ENCODE measurements around the gene PGBD5.
"Not testable (repeated sequence)": the region's sequence is repeated elsewhere in the genome, so short reads cannot be mapped to it uniquely, and the experiment has no call there.

The PGBD5 gene

GRCh38 chr1:230425252-230426091 is 660 bp downstream of the PGBD5 start:
- no peak for DNase-seq (ENCODE audit: extremely low read depth in 1 of 2, low read depth in 1 of 2)

GRCh38 chr1:230424391-230425251 is 1.5 kb downstream of the PGBD5 start:
- DNase-seq (ENCODE audit: extremely low read depth in 1 of 2, low read depth in 1 of 2): no peak

- DNase-seq (ENCODE audit: extremely low read depth in 1 of 2, low read depth in 1 of 2): no peak
Observed at GRCh38 chr1:230423951-230424350, 2.2 kb downstream of the PGBD5 start.

GRCh38 chr1:230423261-230423660 is 2.9 kb downstream of the PGBD5 start:
- DNase-seq (ENCODE audit: extremely low read depth in 1 of 2, low read depth in 1 of 2): no peak

- no peak for DNase-seq (ENCODE audit: extremely low read depth in 1 of 2, low read depth in 1 of 2)
Observed at GRCh38 chr1:230422221-230422981, 3.7 kb downstream of the PGBD5 start.

- no peak for DNase-seq (ENCODE audit: extremely low read depth in 1 of 2, low read depth in 1 of 2)
Observed at GRCh38 chr1:230421481-230421880, 4.7 kb downstream of the PGBD5 start.

- DNase-seq (ENCODE audit: extremely low read depth in 1 of 2, low read depth in 1 of 2): not testable (repeated sequence)
Observed at GRCh38 chr1:230420372-230420771, 5.8 kb downstream of the PGBD5 start.

GRCh38 chr1:230416430-230416829 is 9.7 kb downstream of the PGBD5 start:
- DNase-seq (ENCODE audit: extremely low read depth in 1 of 2, low read depth in 1 of 2): no peak

- DNase-seq (ENCODE audit: extremely low read depth in 1 of 2, low read depth in 1 of 2): no peak
Observed at GRCh38 chr1:230415405-230416132, 10.6 kb downstream of the PGBD5 start.

- DNase-seq (ENCODE audit: extremely low read depth in 1 of 2, low read depth in 1 of 2): no peak
Observed at GRCh38 chr1:230414694-230415093, 11.4 kb downstream of the PGBD5 start.

- no peak for DNase-seq (ENCODE audit: extremely low read depth in 1 of 2, low read depth in 1 of 2)
Observed at GRCh38 chr1:230414102-230414501, 12.0 kb downstream of the PGBD5 start.

- no peak for DNase-seq (ENCODE audit: extremely low read depth in 1 of 2, low read depth in 1 of 2)
Observed at GRCh38 chr1:230413061-230413460, 13.1 kb downstream of the PGBD5 start.

- DNase-seq (ENCODE audit: extremely low read depth in 1 of 2, low read depth in 1 of 2): no peak
Observed at GRCh38 chr1:230408971-230409370, 17.2 kb downstream of the PGBD5 start.

GRCh38 chr1:230407351-230407750 is 18.8 kb downstream of the PGBD5 start:
- no peak for DNase-seq (ENCODE audit: extremely low read depth in 1 of 2, low read depth in 1 of 2)

GRCh38 chr1:230406727-230407126 is 19.4 kb downstream of the PGBD5 start:
- DNase-seq (ENCODE audit: extremely low read depth in 1 of 2, low read depth in 1 of 2): not testable (repeated sequence)

GRCh38 chr1:230403442-230403841 is 22.7 kb downstream of the PGBD5 start:
- no peak for DNase-seq (ENCODE audit: extremely low read depth in 1 of 2, low read depth in 1 of 2)

GRCh38 chr1:230401763-230402294 is 24.3 kb downstream of the PGBD5 start:
- no peak for DNase-seq (ENCODE audit: extremely low read depth in 1 of 2, low read depth in 1 of 2)

GRCh38 chr1:230401101-230401500 is 25.0 kb downstream of the PGBD5 start:
- no peak for DNase-seq (ENCODE audit: extremely low read depth in 1 of 2, low read depth in 1 of 2)

GRCh38 chr1:230400007-230400344 is 26.2 kb downstream of the PGBD5 start:
- DNase-seq (ENCODE audit: extremely low read depth in 1 of 2, low read depth in 1 of 2): no peak

- DNase-seq (ENCODE audit: extremely low read depth in 1 of 2, low read depth in 1 of 2): no peak
Observed at GRCh38 chr1:230399321-230400006, 26.7 kb downstream of the PGBD5 start.
